ENCODE results near the gene NDUFV2. TPM values are rescaled to one million over a fixed set of nuclear protein-coding genes. Genes with fewer than 3 reads are reported as not detected.

The NDUFV2 gene
- total and polyA plus RNA-seq, 2 of the 8 experiments (the other 6 are each of a cell fraction or from before 2014, with no cell fraction given) = 90.8 to 191 TPM

DNA sequence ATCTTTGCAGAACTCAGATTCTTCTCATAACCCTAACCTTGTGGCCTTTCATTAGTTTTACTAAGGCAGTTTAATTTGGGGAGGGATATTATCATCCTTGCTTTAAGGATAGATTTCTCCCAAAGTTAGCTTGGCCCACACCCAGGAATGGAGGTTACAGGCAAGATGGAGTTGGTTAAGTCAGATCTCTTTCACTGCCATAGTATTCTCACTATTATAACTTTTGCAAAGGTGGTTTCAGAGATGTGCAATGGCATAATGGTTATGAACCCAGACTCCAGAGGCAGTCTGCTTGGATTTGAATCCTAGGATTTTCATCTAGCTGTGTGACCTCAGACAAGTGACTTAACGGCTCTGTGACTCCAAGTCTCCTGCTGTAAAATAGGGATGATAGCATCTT lies 48.7 kb upstream of the NDUFV2 start:
- Histone ChIP-seq H3K14ac (ENCODE audit: insufficient read length) (no peak overlapping the region), H2BK120ac (replicated peaks; ENCODE audit: low read depth, low read length) (no peak overlapping the region), H3K79me2 (ENCODE audit: control insufficient read depth in 1 of 2, insufficient read depth in 2 of 2, low read length in 2 of 2) (no peaks in the 10 kb centered on the region), H3K36me3 (ENCODE audit: control insufficient read depth in 2 of 4, insufficient read depth in 4 of 4, low read length in 3 of 4) (no peaks in the 10 kb centered on the region), H3K18ac (ENCODE audit: extremely low read depth, low read length) (no peak overlapping the region), H2AK5ac (ENCODE audit: low read depth, low read length) (no peak overlapping the region), H3K4me1 (replicated peaks in 1 of 4; ENCODE audit: control insufficient read depth in 3 of 4, insufficient read depth in 4 of 4, low read length in 3 of 4) (no peaks in the 10 kb centered on the region), H3K23me2 (ENCODE audit: low read depth, low read length) (no peaks in the 10 kb centered on the region), H3K23ac (ENCODE audit: insufficient read length) (no peak overlapping the region), H4K91ac (replicated peaks; ENCODE audit: insufficient read length, low read length) (no peak overlapping the region), H3K79me1 (ENCODE audit: low read depth, low read length) (no peaks in the 10 kb centered on the region), H2AFZ (ENCODE audit: low read length) (no peak overlapping the region), H2BK15ac (ENCODE audit: low read length) (no peak overlapping the region), H4K8ac (ENCODE audit: extremely low read depth, insufficient read depth, low read length) (no peak overlapping the region), H2BK5ac (ENCODE audit: low read depth, low read length) (no peak overlapping the region), H3K4me2 (ENCODE audit: insufficient read depth in 1 of 2, low read depth in 2 of 2, low read length in 2 of 2) (no peak overlapping the region), H3K27me3 (replicated peaks in 1 of 4; ENCODE audit: control insufficient read depth in 3 of 4, extremely low read depth in 1 of 4, insufficient read depth in 3 of 4, low read length in 3 of 4) (no peaks in the 10 kb centered on the region), H2BK12ac (ENCODE audit: low read depth, low read length) (no peak overlapping the region), H2BK20ac (ENCODE audit: low read length) (no peak overlapping the region), H3K9me3 (ENCODE audit: insufficient read depth in 2 of 2, low read depth in 1 of 2, low read length in 1 of 2) (peaks cover 20 to 29% of the 10 kb centered on the region in 2 experiments), H4K5ac (ENCODE audit: insufficient read length, low read depth, low read length) (no peak overlapping the region), H3K4me3 (ENCODE audit: extremely low read depth in 1 of 4, insufficient read depth in 2 of 4, low read depth in 3 of 4, low read length in 4 of 4) (no peak overlapping the region), H3K56ac (replicated peaks; ENCODE audit: insufficient read length, low read depth, low read length) (no peak overlapping the region), H3K9ac (replicated peaks in 1 of 4; ENCODE audit: extremely low read depth in 1 of 4, low read depth in 3 of 4, low read length in 3 of 4) (no peak overlapping the region), H3K4ac (replicated peaks; ENCODE audit: insufficient read length, low read depth, low read length) (no peak overlapping the region), H4K20me1 (replicated peaks in 1 of 2; ENCODE audit: control insufficient read depth in 1 of 2, insufficient read depth in 2 of 2, low read length in 2 of 2) (no peaks in the 10 kb centered on the region), H3K27ac (ENCODE audit: low read depth, low read length) (no peak overlapping the region)
- WGBS, 2 experiments (ENCODE audit: extremely low coverage in 1 of 2, insufficient coverage in 1 of 2, insufficient read length in 1 of 2, insufficient replicate concordance in 2 of 2, low coverage in 1 of 2, low lambda C conversion rate in 2 of 2, missing lambda C conversion rate in 1 of 2) = 95% methylated on average over 1 of the region's 1 CpG; no CpG with 5 or more reads in 1 of the 2 experiments
- ChIA-PET POLR2A (ENCODE audit: partially characterized antibody) (no interaction called here), CTCF (ENCODE audit: partially characterized antibody) (interaction anchor here (0.7 kb wide), 1 partner anchor 10 kb away, joined by 4 read pairs; no protein-coding TSS in a partner anchor)
- FAIRE-seq = no peak
- DNase-seq (ENCODE audit: low read depth in 1 of 2, low spot score in 2 of 2) = no peak
- TF ChIP-seq CHD2 (IDR thresholded peaks at IDR 0.05; ENCODE audit: low read length) = no peak
- TF ChIP-seq, protein P1, sequence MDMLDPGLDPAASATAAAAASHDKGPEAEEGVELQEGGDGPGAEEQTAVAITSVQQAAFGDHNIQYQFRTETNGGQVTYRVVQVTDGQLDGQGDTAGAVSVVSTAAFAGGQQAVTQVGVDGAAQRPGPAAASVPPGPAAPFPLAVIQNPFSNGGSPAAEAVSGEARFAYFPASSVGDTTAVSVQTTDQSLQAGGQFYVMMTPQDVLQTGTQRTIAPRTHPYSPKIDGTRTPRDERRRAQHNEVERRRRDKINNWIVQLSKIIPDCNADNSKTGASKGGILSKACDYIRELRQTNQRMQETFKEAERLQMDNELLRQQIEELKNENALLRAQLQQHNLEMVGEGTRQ (IDR thresholded peaks at IDR 0.05; ENCODE audit: low read length) = no peak
- TF ChIP-seq, protein P2, sequence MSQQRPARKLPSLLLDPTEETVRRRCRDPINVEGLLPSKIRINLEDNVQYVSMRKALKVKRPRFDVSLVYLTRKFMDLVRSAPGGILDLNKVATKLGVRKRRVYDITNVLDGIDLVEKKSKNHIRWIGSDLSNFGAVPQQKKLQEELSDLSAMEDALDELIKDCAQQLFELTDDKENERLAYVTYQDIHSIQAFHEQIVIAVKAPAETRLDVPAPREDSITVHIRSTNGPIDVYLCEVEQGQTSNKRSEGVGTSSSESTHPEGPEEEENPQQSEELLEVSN (IDR thresholded peaks at IDR 0.05) = no peak
- TF ChIP-seq, protein P3, sequence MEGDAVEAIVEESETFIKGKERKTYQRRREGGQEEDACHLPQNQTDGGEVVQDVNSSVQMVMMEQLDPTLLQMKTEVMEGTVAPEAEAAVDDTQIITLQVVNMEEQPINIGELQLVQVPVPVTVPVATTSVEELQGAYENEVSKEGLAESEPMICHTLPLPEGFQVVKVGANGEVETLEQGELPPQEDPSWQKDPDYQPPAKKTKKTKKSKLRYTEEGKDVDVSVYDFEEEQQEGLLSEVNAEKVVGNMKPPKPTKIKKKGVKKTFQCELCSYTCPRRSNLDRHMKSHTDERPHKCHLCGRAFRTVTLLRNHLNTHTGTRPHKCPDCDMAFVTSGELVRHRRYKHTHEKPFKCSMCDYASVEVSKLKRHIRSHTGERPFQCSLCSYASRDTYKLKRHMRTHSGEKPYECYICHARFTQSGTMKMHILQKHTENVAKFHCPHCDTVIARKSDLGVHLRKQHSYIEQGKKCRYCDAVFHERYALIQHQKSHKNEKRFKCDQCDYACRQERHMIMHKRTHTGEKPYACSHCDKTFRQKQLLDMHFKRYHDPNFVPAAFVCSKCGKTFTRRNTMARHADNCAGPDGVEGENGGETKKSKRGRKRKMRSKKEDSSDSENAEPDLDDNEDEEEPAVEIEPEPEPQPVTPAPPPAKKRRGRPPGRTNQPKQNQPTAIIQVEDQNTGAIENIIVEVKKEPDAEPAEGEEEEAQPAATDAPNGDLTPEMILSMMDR (IDR thresholded peaks at IDR 0.05; ENCODE audit: control extremely low read depth in 1 of 3, insufficient read depth in 1 of 3, low read depth in 1 of 3, low read length in 3 of 3) = no peak
- TF ChIP-seq, protein P4, sequence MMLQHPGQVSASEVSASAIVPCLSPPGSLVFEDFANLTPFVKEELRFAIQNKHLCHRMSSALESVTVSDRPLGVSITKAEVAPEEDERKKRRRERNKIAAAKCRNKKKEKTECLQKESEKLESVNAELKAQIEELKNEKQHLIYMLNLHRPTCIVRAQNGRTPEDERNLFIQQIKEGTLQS (IDR thresholded peaks at IDR 0.05; ENCODE audit: insufficient read depth, low read depth, low read length) = no peak
- no peak for TF ChIP-seq RBBP5 (IDR thresholded peaks at IDR 0.05; ENCODE audit: borderline replicate concordance, low read depth, low read length)
- no peak for TF ChIP-seq CEBPB (IDR thresholded peaks at IDR 0.05; ENCODE audit: low read depth, low read length)
- no peak for TF ChIP-seq CREB1 (IDR thresholded peaks at IDR 0.05)
- TF ChIP-seq BCL11A (IDR thresholded peaks at IDR 0.05; ENCODE audit: low read depth in 2 of 2, low read length in 2 of 2) = no peak
- no peak for TF ChIP-seq RXRA (IDR thresholded peaks at IDR 0.05; ENCODE audit: insufficient read depth, low read depth, low read length)
